Activated CD8-positive, alpha-beta memory T cell treated with anti-CD3 and anti-CD28 coated beads for 36 hours (primary cell): ENCODE results near the gene OLIG2. TPM values are rescaled to one million over a fixed set of nuclear protein-coding genes. Genes with fewer than 3 reads are reported as not detected.

Experiments
- CTCF ChIA-PET: fragments of 350-600 bp; sonication (Branson Sonifier 250); formaldehyde crosslinking; loops from one replicate; lab custom pipeline; 2021; ENCODE audit warnings: antibody characterized with exemption; lab: Charles Lee
- POLR2A ChIA-PET: fragments of 350-600 bp; sonication (Branson Sonifier 250); formaldehyde crosslinking; loops from one replicate; lab custom pipeline; 2021; ENCODE audit warnings: antibody characterized with exemption; lab: Charles Lee
- total RNA-seq, 2 experiments: library from RNA; stranded (reverse); gene quantifications; one replicate each; pipeline ENCODE4 v1.2.3, GENCODE V29; 2021

Gene OLIG2
- total RNA-seq, 2 experiments from 2014 or later, result not detected

- POLR2A ChIA-PET, result no interaction called here
- CTCF ChIA-PET, result no interaction called here
Measured at GRCh38 chr21:33076600-33077329, 51.0 kb downstream of the OLIG2 start.

Other genes with a start within 250 kb of the OLIG2 start
- not detected for gene OLIG1, start 44.2 kb downstream of the OLIG2 start, total RNA-seq
- 10 to 100 TPM; 26.2 to 30.4 TPM for gene IFNAR2, start 204.0 kb downstream of the OLIG2 start, total RNA-seq
- gene IL10RB, start 240.4 kb downstream of the OLIG2 start, total RNA-seq, result 10 to 100 TPM; 21.7 to 24.1 TPM